ENCODE results near the gene SARM1.

The SARM1 gene

GRCh38 chr17:28366605-28367004 is 4.9 kb upstream of the SARM1 start:
- Histone ChIP-seq H3K27ac (ENCODE audit: low read length) (no peak overlapping the region), H3K4me3 (ENCODE audit: low read length) (no peak overlapping the region), H3K27me3 (replicated peaks; ENCODE audit: insufficient read depth, low read length) (no peaks in the 10 kb centered on the region), H3K4me2 (ENCODE audit: low read depth, low read length) (no peak overlapping the region), H3K79me2 (ENCODE audit: low read length) (no peaks in the 10 kb centered on the region), H3K9ac (ENCODE audit: low read length) (no peak overlapping the region), H2AFZ (ENCODE audit: low read length) (no peak overlapping the region), H3F3A (ENCODE audit: insufficient read depth, low read length) (peaks cover 12% of the 10 kb centered on the region), H4K20me1 (ENCODE audit: insufficient read depth, low read length) (no peaks in the 10 kb centered on the region), H3K36me3 (replicated peaks; ENCODE audit: insufficient read depth, low read length) (no peaks in the 10 kb centered on the region; the same call in 1 of the 2 replicates), H3K4me1 (ENCODE audit: low read length) (0 out of 2 replicates have a peak, but pooled peaks cover 4% of the 10 kb centered on the region), H3K9me3 (replicated peaks; ENCODE audit: insufficient read depth, low read length) (no peaks in the 10 kb centered on the region), H3K9me2 (replicated peaks; ENCODE audit: insufficient read depth, low read length) (no peaks in the 10 kb centered on the region)
- TF ChIP-seq CTCF (IDR thresholded peaks at IDR 0.05; ENCODE audit: low read length) (no peak), EZH2phosphoT487 (IDR thresholded peaks at IDR 0.05; ENCODE audit: low read length) (no peak), EZH2 (optimal IDR thresholded peaks at IDR 0.05; ENCODE audit: low read depth, low read length) (no peak)
- DNase-seq, result no peak

GRCh38 chr17:28367641-28368305 is 3.7 kb upstream of the SARM1 start:
- Histone ChIP-seq H3F3A (ENCODE audit: insufficient read depth, low read length) (peaks cover 15% of the 10 kb centered on the region), H3K4me1 (ENCODE audit: low read length) (0 out of 2 replicates have a peak, but pooled peaks cover 4% of the 10 kb centered on the region), H3K27me3 (replicated peaks; ENCODE audit: insufficient read depth, low read length) (no peaks in the 10 kb centered on the region), H3K79me2 (ENCODE audit: low read length) (no peaks in the 10 kb centered on the region), H3K27ac (ENCODE audit: low read length) (no peak overlapping the region), H3K36me3 (replicated peaks; ENCODE audit: insufficient read depth, low read length) (no peaks in the 10 kb centered on the region), H3K9ac (ENCODE audit: low read length) (no peak overlapping the region), H4K20me1 (ENCODE audit: insufficient read depth, low read length) (no peaks in the 10 kb centered on the region), H3K4me3 (ENCODE audit: low read length) (no peak overlapping the region), H3K9me3 (replicated peaks; ENCODE audit: insufficient read depth, low read length) (no peaks in the 10 kb centered on the region), H2AFZ (ENCODE audit: low read length) (no peak overlapping the region), H3K9me2 (replicated peaks; ENCODE audit: insufficient read depth, low read length) (no peaks in the 10 kb centered on the region), H3K4me2 (ENCODE audit: low read depth, low read length) (no peak overlapping the region)
- no peak for DNase-seq
- TF ChIP-seq EZH2 (optimal IDR thresholded peaks at IDR 0.05; ENCODE audit: low read depth, low read length) (no peak), EZH2phosphoT487 (IDR thresholded peaks at IDR 0.05; ENCODE audit: low read length) (no peak), CTCF (IDR thresholded peaks at IDR 0.05; ENCODE audit: low read length) (no peak)

- 0 out of 2 replicates have a peak, but pooled peaks cover 4% of the 10 kb centered on the region for H3K4me1 ChIP-seq (ENCODE audit: low read length)
- no peak overlapping the region for H3K9ac ChIP-seq (ENCODE audit: low read length)
- no peaks in the 10 kb centered on the region for H3K27me3 ChIP-seq (replicated peaks; ENCODE audit: insufficient read depth, low read length)
- no peak for DNase-seq
- no peaks in the 10 kb centered on the region for H3K36me3 ChIP-seq (replicated peaks; ENCODE audit: insufficient read depth, low read length)
- no peak overlapping the region for H3K4me2 ChIP-seq (ENCODE audit: low read depth, low read length)
- H4K20me1 ChIP-seq (ENCODE audit: insufficient read depth, low read length), result no peaks in the 10 kb centered on the region
- H3K27ac ChIP-seq (ENCODE audit: low read length), result no peak overlapping the region
- H3K4me3 ChIP-seq (ENCODE audit: low read length), result no peak overlapping the region
- TF ChIP-seq CTCF (IDR thresholded peaks at IDR 0.05; ENCODE audit: low read length), result no peak
- TF ChIP-seq EZH2 (optimal IDR thresholded peaks at IDR 0.05; ENCODE audit: low read depth, low read length), result no peak
- no peak for TF ChIP-seq EZH2phosphoT487 (IDR thresholded peaks at IDR 0.05; ENCODE audit: low read length)
- peaks cover 15% of the 10 kb centered on the region for H3F3A ChIP-seq (ENCODE audit: insufficient read depth, low read length)
- no peaks in the 10 kb centered on the region for H3K79me2 ChIP-seq (ENCODE audit: low read length)
- H3K9me3 ChIP-seq (replicated peaks; ENCODE audit: insufficient read depth, low read length), result no peaks in the 10 kb centered on the region
- H2AFZ ChIP-seq (ENCODE audit: low read length), result no peak overlapping the region
- H3K9me2 ChIP-seq (replicated peaks; ENCODE audit: insufficient read depth, low read length), result no peaks in the 10 kb centered on the region
These were observed 3.1 kb upstream of the SARM1 start for GRCh38 chr17:28368306-28368831.
